ENCODE results near the gene EVA1A.

EVA1A gene

GRCh38 chr2:75465317-75465984 lies 95.3 kb downstream of the EVA1A start:
- no peak overlapping the region for H3K27ac ChIP-seq (ENCODE audit: low read length)
- ATAC-seq (ENCODE audit: insufficient read depth, low read depth) (peak; percentile 67), DNase-seq (peak; percentile 30)
- H3K36me3 ChIP-seq (ENCODE audit: insufficient read depth, low read length) = no peaks in the 10 kb centered on the region
- no peak overlapping the region for H2AFZ ChIP-seq (ENCODE audit: low read depth, low read length)
- no peak overlapping the region for H3K9ac ChIP-seq (ENCODE audit: low read depth, low read length)
- peaks cover 54% of the 10 kb centered on the region for H3K4me1 ChIP-seq (ENCODE audit: insufficient read depth, low read length)
- H3K27me3 ChIP-seq (ENCODE audit: insufficient read depth, low read length, poor library complexity) = no peaks in the 10 kb centered on the region
- TF ChIP-seq EZH2 (IDR thresholded peaks at IDR 0.05; ENCODE audit: borderline replicate concordance, low read depth, low read length, severe bottlenecking) = no peak
- TF ChIP-seq CTCF (IDR thresholded peaks at IDR 0.05; ENCODE audit: borderline replicate concordance, extremely low read depth, low read length, poor library complexity, severe bottlenecking) = peak; percentile 79
- no peak overlapping the region for H3K4me2 ChIP-seq (ENCODE audit: insufficient read depth, low read length)
- no peaks in the 10 kb centered on the region for H3K79me2 ChIP-seq (ENCODE audit: insufficient read depth, low read length)
- no peaks in the 10 kb centered on the region for H3K9me3 ChIP-seq (ENCODE audit: insufficient read depth, low read length, severe bottlenecking)
- no peaks in the 10 kb centered on the region for H4K20me1 ChIP-seq (ENCODE audit: insufficient read depth, low read length)
- H3K4me3 ChIP-seq (ENCODE audit: low read depth in 1 of 2, low read length in 2 of 2) = no peak overlapping the region

GRCh38 chr2:75464348-75464946 lies 96.3 kb downstream of the EVA1A start:
- Histone ChIP-seq H3K27me3 (ENCODE audit: insufficient read depth, low read length, poor library complexity) (no peaks in the 10 kb centered on the region), H3K79me2 (ENCODE audit: insufficient read depth, low read length) (no peaks in the 10 kb centered on the region), H3K4me3 (ENCODE audit: low read depth in 1 of 2, low read length in 2 of 2) (no peak overlapping the region), H3K4me2 (ENCODE audit: insufficient read depth, low read length) (no peak overlapping the region), H3K9ac (ENCODE audit: low read depth, low read length) (no peak overlapping the region), H3K27ac (ENCODE audit: low read length) (peak overlapping the region; percentile 39; the same call in 1 of the 2 replicates), H3K4me1 (ENCODE audit: insufficient read depth, low read length) (peaks cover 44% of the 10 kb centered on the region), H2AFZ (ENCODE audit: low read depth, low read length) (no peak overlapping the region), H3K36me3 (ENCODE audit: insufficient read depth, low read length) (no peaks in the 10 kb centered on the region), H4K20me1 (ENCODE audit: insufficient read depth, low read length) (no peaks in the 10 kb centered on the region), H3K9me3 (ENCODE audit: insufficient read depth, low read length, severe bottlenecking) (no peaks in the 10 kb centered on the region)
- TF ChIP-seq EZH2 (IDR thresholded peaks at IDR 0.05; ENCODE audit: borderline replicate concordance, low read depth, low read length, severe bottlenecking) = no peak
- TF ChIP-seq CTCF (IDR thresholded peaks at IDR 0.05; ENCODE audit: borderline replicate concordance, extremely low read depth, low read length, poor library complexity, severe bottlenecking) = peak; percentile 88
- peak; percentile 69 for ATAC-seq (ENCODE audit: insufficient read depth, low read depth)
- DNase-seq = peak; percentile 36

- no peak overlapping the region for H2AFZ ChIP-seq (ENCODE audit: low read depth, low read length)
- H3K79me2 ChIP-seq (ENCODE audit: insufficient read depth, low read length) = no peaks in the 10 kb centered on the region
- H3K36me3 ChIP-seq (ENCODE audit: insufficient read depth, low read length) = no peaks in the 10 kb centered on the region
- H3K9ac ChIP-seq (ENCODE audit: low read depth, low read length) = no peak overlapping the region
- DNase-seq (no peak), ATAC-seq (ENCODE audit: insufficient read depth, low read depth) (no peak)
- no peaks in the 10 kb centered on the region for H3K27me3 ChIP-seq (ENCODE audit: insufficient read depth, low read length, poor library complexity)
- no peak overlapping the region for H3K4me2 ChIP-seq (ENCODE audit: insufficient read depth, low read length)
- TF ChIP-seq CTCF (IDR thresholded peaks at IDR 0.05; ENCODE audit: borderline replicate concordance, extremely low read depth, low read length, poor library complexity, severe bottlenecking) (no peak), EZH2 (IDR thresholded peaks at IDR 0.05; ENCODE audit: borderline replicate concordance, low read depth, low read length, severe bottlenecking) (no peak)
- H3K9me3 ChIP-seq (ENCODE audit: insufficient read depth, low read length, severe bottlenecking) = no peaks in the 10 kb centered on the region
- no peak overlapping the region for H3K27ac ChIP-seq (ENCODE audit: low read length)
- peaks cover 27% of the 10 kb centered on the region for H3K4me1 ChIP-seq (ENCODE audit: insufficient read depth, low read length)
- no peaks in the 10 kb centered on the region for H4K20me1 ChIP-seq (ENCODE audit: insufficient read depth, low read length)
- H3K4me3 ChIP-seq (ENCODE audit: low read depth in 1 of 2, low read length in 2 of 2) = no peak overlapping the region
Measured at GRCh38 chr2:75462721-75463120, 98.0 kb downstream of the EVA1A start.
